GM19238 (cell line): ENCODE results near the gene CAMK2N2.

Experiments
- DNase-seq: peaks from one replicate; pipeline ENCODE4 v3.0.0; 2011; ENCODE audit warnings: low spot score; ENCODE audit not compliant: insufficient read length

CAMK2N2 gene

DNA sequence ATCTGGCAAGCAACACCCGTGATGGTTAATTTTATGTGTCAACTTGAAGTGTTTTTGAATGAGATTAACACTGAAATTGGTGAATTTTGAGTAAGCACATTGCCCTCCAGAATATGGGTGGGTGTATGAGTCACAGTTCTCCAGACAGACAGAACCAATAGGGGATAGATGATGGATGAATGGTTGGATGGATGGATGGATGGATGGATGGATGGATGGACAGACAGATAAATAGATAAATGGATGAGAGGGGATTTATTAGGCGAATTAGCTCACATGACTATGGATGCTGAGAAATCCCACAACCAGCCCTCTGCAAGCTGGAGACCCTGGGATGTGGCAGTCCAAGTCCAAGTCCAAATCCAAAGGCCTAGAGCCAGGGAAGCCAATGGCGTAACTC is 37.4 kb downstream of the CAMK2N2 start:
- no peak for DNase-seq

DNA sequence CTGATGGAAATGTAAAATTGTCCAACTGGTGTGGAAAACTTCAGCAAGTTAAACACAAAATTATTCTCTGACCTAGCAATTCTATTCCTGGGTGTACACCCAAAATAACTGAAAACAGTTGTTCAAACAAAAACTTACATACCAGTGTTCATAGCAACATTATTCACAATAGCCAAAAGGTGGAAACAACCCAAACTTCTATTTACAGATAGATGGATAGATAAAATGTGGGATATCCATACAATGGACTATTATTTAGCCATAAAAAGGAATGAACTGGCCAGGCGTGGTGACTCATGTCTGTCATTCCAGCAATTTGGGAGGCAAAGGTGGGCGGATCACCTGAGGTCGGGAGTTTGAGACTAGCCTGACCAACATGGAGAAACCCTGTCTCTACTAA is 38.8 kb downstream of the CAMK2N2 start:
- DNase-seq = no peak

DNA sequence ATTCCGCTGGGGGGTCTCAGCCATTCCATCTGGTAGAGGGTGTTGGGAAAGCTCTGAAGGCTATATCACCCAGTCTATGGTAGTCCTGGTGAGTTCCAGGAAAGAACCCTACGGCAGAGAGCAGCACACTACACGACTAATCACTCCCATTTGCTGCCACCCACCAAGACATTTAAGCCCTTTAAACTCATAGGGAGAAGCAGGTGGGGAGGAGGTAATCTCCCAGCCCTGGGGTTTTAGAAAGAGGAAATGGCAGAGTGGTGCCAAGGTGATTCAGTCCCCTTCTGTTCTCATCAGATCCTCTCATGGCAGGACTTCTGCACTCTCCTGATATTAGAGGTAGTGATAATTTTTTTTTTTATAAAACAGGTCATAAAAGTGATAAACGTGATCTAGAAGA is 42.5 kb downstream of the CAMK2N2 start:
- DNase-seq = no peak

DNA sequence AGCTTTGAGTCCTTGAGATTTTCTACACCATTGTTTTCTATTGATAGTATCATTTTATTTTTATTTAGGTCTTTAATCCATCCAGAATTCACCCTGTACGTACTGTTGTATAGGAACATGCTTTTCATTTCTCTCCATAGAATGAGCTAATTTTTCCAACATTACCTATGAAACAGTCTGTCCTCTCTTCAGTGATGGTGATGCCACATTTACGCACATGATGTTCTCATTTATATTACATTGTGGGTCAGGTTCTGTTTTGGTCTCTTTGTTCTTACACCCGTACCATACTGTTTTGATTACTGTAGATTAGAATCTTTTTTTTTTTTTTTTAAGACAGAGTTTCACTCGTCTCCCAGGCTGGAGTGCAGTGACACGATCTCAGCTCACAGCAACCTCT is 49.6 kb downstream of the CAMK2N2 start:
- no peak for DNase-seq

DNA sequence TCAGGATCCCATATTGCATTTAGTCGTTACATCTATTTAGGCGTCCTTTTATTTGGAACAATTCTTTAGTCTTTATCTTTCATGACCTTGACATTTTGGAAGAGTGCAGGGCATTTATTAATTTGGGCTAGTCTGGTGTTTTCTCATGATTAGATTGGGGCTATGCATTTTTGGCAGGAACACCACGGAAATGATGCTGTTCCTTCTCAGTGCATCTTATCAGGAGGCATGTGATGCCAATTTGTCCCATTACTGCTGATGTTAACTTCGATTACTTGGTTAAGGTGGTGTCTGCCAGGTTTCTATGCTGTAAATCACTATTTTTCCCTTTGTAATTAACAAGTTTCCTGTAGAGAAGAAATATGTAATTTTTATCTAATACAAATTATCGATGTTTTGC is 50.1 kb downstream of the CAMK2N2 start:
- no peak for DNase-seq
